Measurements from ENCODE around the gene PEX5L. TPM values are rescaled to one million over a fixed set of nuclear protein-coding genes. Genes with fewer than 3 reads are reported as not detected.

Gene PEX5L
- total RNA-seq, 1 donor from 2014 or later, result under 0.01 TPM

DNA sequence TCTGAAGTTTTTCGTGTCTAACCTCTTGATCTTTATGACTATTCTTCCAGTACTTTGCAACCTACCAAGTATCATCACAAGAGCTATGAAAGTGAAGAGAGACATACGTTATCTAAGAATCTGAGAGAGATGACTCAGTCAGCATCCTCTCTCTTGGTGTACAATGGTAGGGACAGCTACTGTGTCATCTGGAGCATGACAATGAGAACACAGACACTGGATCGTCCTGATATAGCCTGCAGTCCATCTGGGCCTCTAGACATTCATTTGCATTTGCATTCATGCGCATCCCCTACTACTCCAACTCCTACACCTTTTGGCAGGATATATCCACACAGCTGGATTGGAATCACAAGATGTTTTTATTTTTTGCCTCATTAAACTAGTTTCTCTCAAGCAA is 115.2 kb downstream of the PEX5L start:
- H3K4me3 ChIP-seq (ENCODE audit: low read depth, low read length), result no peak overlapping the region
- TF ChIP-seq, protein P1, sequence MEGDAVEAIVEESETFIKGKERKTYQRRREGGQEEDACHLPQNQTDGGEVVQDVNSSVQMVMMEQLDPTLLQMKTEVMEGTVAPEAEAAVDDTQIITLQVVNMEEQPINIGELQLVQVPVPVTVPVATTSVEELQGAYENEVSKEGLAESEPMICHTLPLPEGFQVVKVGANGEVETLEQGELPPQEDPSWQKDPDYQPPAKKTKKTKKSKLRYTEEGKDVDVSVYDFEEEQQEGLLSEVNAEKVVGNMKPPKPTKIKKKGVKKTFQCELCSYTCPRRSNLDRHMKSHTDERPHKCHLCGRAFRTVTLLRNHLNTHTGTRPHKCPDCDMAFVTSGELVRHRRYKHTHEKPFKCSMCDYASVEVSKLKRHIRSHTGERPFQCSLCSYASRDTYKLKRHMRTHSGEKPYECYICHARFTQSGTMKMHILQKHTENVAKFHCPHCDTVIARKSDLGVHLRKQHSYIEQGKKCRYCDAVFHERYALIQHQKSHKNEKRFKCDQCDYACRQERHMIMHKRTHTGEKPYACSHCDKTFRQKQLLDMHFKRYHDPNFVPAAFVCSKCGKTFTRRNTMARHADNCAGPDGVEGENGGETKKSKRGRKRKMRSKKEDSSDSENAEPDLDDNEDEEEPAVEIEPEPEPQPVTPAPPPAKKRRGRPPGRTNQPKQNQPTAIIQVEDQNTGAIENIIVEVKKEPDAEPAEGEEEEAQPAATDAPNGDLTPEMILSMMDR (IDR thresholded peaks at IDR 0.05; ENCODE audit: insufficient read depth, low read length, severe bottlenecking), result no peak
- H3K27me3 ChIP-seq (ENCODE audit: control insufficient read depth, insufficient read depth, low read length), result peaks cover 4% of the 10 kb centered on the region
- H3K36me3 ChIP-seq (ENCODE audit: control insufficient read depth, insufficient read depth, low read length), result no peaks in the 10 kb centered on the region
- FAIRE-seq (no peak), DNase-seq (ENCODE audit: low read depth) (no peak)

- FAIRE-seq (no peak), DNase-seq (ENCODE audit: low read depth) (no peak)
- TF ChIP-seq, protein P1 (IDR thresholded peaks at IDR 0.05; ENCODE audit: insufficient read depth, low read length, severe bottlenecking), result no peak
- H3K36me3 ChIP-seq (ENCODE audit: control insufficient read depth, insufficient read depth, low read length), result no peaks in the 10 kb centered on the region
- H3K27me3 ChIP-seq (ENCODE audit: control insufficient read depth, insufficient read depth, low read length), result no peaks in the 10 kb centered on the region
- no peak overlapping the region for H3K4me3 ChIP-seq (ENCODE audit: low read depth, low read length)
Measured at GRCh38 chr3:179907784-179908482, 128.8 kb downstream of the PEX5L start.

GRCh38 chr3:179902061-179902460 is 134.7 kb downstream of the PEX5L start:
- FAIRE-seq, result no peak
- TF ChIP-seq, protein P1 (IDR thresholded peaks at IDR 0.05; ENCODE audit: insufficient read depth, low read length, severe bottlenecking), result no peak
- Histone ChIP-seq H3K36me3 (ENCODE audit: control insufficient read depth, insufficient read depth, low read length) (no peaks in the 10 kb centered on the region), H3K27me3 (ENCODE audit: control insufficient read depth, insufficient read depth, low read length) (no peaks in the 10 kb centered on the region), H3K4me3 (ENCODE audit: low read depth, low read length) (no peak overlapping the region)
- no peak for DNase-seq (ENCODE audit: low read depth)

DNA sequence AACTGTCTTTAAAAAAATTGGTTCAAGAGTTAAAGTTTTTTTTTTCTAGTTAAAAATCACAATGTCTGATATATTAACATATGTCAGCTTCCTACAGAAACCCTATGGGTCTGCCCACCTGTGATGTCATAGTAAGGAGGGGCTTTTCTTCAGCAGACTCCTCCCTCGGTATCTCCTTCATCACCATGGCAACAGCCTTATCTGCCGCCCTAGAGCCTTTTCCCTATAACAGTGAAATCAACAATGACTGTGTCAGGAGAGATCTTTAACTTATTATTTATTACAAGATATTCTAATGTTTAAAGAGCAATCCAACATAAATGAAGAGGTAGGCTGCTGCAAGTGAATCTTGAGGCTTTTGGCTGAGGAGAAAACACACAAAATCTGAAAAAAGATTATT is 138.7 kb downstream of the PEX5L start:
- TF ChIP-seq, protein P1 (IDR thresholded peaks at IDR 0.05; ENCODE audit: insufficient read depth, low read length, severe bottlenecking), result no peak

DNA sequence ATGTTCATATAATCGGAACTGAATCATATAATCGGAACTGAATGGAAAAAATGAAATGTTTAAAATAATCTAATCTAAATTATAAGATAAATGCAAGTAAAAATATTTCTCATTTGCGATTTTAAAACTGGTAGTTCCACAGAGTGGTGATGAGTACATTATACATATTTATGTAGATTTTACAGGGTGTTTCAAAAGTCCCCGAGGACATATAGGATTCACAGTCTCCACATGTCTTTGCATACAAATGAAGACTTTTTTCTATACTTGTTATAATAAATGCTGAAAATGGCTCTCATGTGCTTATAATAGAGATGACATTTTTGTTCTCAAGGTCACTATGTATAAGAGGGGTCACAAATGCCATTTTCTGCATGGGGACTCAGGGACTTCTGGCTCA is 139.5 kb downstream of the PEX5L start:
- H3K4me3 ChIP-seq (ENCODE audit: low read depth, low read length), result no peak overlapping the region
- H3K36me3 ChIP-seq (ENCODE audit: control insufficient read depth, insufficient read depth, low read length), result no peaks in the 10 kb centered on the region
- DNase-seq (ENCODE audit: low read depth), result no peak
- no peaks in the 10 kb centered on the region for H3K27me3 ChIP-seq (ENCODE audit: control insufficient read depth, insufficient read depth, low read length)
- no peak for FAIRE-seq
- TF ChIP-seq, protein P1 (IDR thresholded peaks at IDR 0.05; ENCODE audit: insufficient read depth, low read length, severe bottlenecking), result no peak

More for the DNA sequence above, 138.7 kb downstream of the PEX5L start:
- no peak for FAIRE-seq
- no peak overlapping the region for H3K4me3 ChIP-seq (ENCODE audit: low read depth, low read length)
- no peaks in the 10 kb centered on the region for H3K27me3 ChIP-seq (ENCODE audit: control insufficient read depth, insufficient read depth, low read length)
- peak; percentile 64 for DNase-seq (ENCODE audit: low read depth)
- no peaks in the 10 kb centered on the region for H3K36me3 ChIP-seq (ENCODE audit: control insufficient read depth, insufficient read depth, low read length)

DNA sequence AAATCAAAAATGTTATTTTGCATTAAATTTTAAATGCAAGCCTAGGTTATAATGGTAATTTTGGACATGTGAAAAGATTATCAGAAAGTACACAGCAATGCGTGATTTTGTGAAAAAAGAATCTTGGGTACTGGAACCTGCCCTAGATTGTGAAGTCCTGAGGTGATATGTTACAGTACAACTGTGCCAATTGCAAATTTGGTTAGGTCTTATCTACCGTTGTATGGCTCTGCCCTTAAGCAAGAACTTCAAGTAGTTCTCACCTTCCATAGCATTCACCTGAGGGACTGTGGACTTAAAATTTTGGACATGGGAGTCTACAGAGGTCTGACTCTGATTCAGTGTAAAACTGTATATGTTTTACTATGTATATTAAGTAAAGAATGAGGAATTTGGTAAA is 140.2 kb downstream of the PEX5L start:
- no peak for DNase-seq (ENCODE audit: low read depth)
- no peak overlapping the region for H3K4me3 ChIP-seq (ENCODE audit: low read depth, low read length)
- FAIRE-seq, result no peak
- TF ChIP-seq, protein P1 (IDR thresholded peaks at IDR 0.05; ENCODE audit: insufficient read depth, low read length, severe bottlenecking), result no peak
- H3K36me3 ChIP-seq (ENCODE audit: control insufficient read depth, insufficient read depth, low read length), result no peaks in the 10 kb centered on the region
- H3K27me3 ChIP-seq (ENCODE audit: control insufficient read depth, insufficient read depth, low read length), result no peaks in the 10 kb centered on the region

All from bronchial epithelial cell (primary cell).